Fibroblast of gingiva (primary cell): ENCODE data around the gene KREMEN1.

Experiments used
- DNase-seq: peaks from one replicate; pipeline ENCODE4 v3.0.0-alpha.2; 2011; ENCODE audit warnings: low read depth

Gene KREMEN1

DNA sequence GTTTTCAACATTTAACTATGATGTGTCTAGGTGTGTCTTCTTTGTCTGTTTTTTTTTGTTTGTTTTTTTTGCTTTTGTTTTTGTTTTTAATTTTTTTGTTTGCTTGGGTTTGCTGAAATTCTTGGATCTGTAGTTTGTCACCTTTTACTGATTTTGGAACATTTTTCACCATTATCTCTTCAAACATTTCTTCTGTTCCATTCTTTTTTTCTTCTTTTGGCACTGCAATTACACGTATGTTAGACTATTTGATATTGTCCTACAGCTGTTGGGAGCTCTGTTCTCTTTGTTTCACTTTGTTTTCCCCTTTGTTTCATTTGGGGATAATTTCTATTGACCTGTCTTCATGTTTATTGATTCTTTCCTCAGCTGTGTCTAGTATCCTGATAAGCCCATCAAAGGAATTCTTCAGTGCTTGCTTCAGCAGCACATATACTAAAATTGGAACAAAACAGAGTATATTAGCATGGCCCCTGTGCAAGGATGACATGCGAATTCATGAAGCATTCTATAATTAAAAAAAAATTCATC lies 60.8 kb downstream of the KREMEN1 start:
- no peak for DNase-seq

GRCh38 chr22:29134448-29134847 lies 61.6 kb downstream of the KREMEN1 start:
- no peak for DNase-seq

DNA sequence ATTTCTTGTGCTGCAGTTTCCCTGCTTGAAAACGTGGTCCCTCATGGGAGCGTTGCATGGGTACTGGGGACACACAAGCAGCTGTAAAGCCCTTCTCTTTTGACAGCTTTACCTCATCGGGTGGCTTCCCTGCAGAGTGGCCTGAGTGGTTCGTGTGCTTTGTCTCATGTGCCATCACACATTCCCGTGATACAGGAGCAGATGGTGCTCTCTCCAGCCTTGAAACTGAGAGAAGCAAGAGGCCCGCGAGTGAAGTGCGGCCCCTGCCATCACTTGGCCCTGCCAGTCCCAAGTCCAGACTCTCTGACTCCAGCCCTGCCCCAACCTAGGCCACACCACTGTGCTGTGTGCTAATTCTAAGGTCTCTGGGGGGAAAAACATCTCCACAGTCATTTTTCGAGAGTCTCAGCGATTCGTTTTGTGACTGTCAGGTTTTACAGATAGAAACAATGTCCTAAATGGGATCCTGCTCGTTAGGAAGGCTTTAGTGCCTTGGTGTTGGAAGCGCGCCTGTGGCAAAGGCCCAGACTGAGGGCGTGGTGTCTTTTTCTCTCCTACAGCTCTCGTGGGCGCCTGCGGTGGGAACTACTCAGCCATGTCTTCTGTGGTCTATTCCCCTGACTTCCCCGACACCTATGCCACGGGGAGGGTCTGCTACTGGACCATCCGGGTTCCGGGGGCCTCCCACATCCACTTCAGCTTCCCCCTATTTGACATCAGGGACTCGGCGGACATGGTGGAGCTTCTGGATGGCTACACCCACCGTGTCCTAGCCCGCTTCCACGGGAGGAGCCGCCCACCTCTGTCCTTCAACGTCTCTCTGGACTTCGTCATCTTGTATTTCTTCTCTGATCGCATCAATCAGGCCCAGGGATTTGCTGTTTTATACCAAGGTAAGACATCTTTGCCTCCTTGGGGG lies 64.2 kb downstream of the KREMEN1 start:
- no peak for DNase-seq

GRCh38 chr22:29138556-29139305 lies 65.9 kb downstream of the KREMEN1 start:
- no peak for DNase-seq

GRCh38 chr22:29139965-29140782 lies 67.3 kb downstream of the KREMEN1 start:
- peak; percentile 94 for DNase-seq

GRCh38 chr22:29141078-29141688 lies 68.3 kb downstream of the KREMEN1 start:
- no peak for DNase-seq

DNA sequence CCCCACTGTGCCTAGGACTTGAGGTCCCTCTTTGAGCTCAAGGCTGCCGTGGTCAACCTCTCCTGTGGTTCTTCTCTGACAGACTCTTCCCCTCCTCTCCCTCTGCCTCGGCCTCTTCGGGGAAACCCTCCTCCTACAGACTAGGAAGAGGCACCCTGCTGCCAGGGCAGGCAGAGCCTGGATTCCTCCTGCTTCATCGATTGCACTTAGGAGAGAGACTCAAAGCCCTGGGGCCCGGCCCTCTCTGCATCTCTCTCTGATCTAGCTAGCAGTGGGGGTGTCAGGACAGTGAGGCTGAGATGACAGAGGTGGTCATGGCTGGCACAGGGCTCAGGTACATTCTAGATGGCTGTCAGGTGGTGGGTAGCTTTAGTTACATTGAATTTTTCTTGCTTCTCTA lies 69.3 kb downstream of the KREMEN1 start:
- DNase-seq = no peak

GRCh38 chr22:29143941-29144785 lies 71.3 kb downstream of the KREMEN1 start:
- no peak for DNase-seq

- no peak for DNase-seq
Observed at GRCh38 chr22:29144786-29145160, 71.9 kb downstream of the KREMEN1 start.

DNA sequence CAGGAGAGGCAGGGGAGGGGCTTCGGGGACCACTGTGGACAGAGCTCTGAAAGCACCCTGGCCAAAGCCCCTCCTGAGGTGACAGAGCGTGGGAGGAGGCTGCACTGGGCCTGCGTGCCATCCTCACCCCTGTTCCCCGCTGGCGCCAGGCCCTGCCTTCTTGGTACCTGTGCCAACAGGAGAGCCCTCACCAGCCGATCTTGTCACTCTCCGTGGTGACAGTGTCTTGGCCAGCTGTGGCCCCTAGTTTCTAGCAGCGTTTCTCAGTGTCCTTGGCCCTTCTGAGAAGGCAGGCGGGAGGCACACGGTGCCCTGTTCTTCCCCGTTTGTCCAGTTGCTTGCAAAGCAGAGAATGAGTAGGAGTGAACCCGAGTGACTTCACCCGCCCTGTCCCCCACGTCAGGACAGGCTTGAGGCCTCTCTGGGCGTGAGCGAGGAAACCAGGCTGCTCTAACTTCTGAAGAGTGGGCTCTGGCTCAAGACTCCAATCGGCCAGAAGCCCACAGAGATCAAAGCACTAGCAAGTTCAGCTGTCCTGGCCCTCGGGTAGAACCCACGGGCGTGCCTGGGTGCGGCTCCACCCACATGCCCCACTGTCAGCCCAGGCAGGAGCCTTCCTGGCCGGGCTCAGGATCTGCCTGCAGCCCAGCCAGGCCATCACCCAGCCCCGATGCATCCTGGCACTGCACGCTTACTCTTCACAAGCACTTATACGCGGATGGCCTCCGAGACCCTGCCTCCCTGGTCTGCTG lies 72.7 kb downstream of the KREMEN1 start:
- DNase-seq = no peak

DNA sequence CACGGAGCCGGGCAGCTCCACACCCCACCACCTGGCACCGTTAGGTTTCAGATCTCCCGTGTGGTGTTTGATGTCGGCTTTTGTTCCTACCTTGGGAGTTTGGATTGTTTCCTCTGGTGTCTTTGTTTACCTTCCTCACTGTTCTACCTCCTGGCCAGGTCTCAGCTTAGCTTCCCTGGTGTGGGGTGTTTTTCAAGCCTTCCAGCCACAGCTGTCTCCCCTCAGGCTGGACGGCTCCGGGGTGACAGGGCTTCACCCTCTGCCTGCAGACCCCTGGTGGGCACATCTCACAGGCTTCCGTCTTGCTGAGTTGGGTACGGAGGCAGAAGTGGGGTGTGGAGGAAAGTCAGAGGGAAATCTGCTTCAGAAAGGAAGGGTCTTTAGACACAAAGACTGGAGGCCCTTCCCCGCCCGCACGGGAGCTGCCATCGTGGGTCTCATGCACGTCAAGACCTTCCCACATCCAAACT lies 73.3 kb downstream of the KREMEN1 start:
- no peak for DNase-seq

GRCh38 chr22:29146771-29147170 lies 73.9 kb downstream of the KREMEN1 start:
- no peak for DNase-seq

- no peak for DNase-seq
Observed at GRCh38 chr22:29147331-29147899, 74.6 kb downstream of the KREMEN1 start.

- DNase-seq = no peak
Observed at GRCh38 chr22:29148036-29148435, 75.2 kb downstream of the KREMEN1 start.

DNA sequence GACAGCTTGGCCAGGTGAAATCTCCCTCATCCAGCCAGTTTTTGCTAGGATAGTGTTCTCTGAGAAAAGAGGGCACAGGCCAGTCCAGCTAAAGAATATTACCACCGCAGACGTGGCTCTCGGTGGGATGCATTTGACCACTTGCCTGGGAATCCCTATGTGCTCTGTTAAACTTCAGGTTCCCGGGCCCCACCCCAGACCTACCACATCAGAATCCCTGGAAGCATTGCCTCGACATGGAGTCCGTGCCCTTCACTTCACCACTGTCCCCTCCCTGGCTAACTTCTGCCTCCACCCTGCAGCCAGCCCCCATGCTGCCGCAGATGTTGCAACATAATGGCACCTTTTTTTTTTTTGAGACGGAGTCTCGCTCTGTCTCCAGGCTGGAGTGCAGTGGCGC lies 76.0 kb downstream of the KREMEN1 start:
- DNase-seq = no peak

GRCh38 chr22:29149841-29150555 lies 77.2 kb downstream of the KREMEN1 start:
- DNase-seq = no peak

DNA sequence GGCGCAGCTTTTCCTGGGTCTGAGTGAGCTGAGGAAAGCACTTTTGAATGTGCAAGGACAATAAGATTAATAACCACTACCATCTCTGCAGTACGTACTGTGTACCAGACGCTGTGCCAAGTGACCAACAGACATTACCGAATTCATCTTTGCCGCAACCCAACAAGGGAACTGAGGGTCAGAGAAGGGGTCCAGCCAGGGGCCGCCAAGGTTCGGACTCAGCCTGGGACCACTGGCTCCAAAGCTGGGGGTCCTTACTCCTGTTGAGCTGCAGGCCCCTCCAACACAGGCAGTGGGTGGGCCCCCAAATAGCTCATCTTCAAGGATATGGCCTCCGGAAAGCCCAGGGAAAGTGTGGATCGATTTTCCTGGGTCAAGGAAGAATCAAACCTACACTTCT lies 77.9 kb downstream of the KREMEN1 start:
- no peak for DNase-seq

DNA sequence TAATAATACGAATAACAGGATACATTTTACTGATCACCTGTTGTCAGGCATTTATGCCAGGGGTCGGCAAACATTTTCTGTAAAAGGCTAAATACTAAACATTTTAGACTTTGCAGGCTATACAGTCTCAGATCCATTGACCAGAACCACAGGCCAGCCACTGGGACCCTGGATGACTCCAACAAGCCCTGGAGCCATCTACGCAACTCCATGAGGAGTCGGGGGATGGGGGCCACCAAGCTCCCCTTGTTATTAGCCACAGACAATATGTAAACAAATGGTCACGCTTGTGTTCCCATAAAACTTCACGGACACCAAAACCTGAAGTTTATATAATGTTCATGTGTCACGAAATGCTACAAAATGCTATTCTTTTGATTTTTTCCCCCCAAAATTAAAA lies 78.5 kb downstream of the KREMEN1 start:
- no peak for DNase-seq
